ENCODE results near the gene CLEC4F.

- TF ChIP-seq EZH2 (IDR thresholded peaks at IDR 0.05; ENCODE audit: low read length) (no peak), CTCF (optimal IDR thresholded peaks at IDR 0.05 in 1 of 3, IDR thresholded peaks at IDR 0.05 in 1 of 3, conservative IDR thresholded peaks at IDR 0.05 in 1 of 3; ENCODE audit: extremely low read depth in 1 of 3, insufficient read depth in 2 of 3, low read length in 3 of 3) (no peak)
Observed at GRCh38 chr2:70827388-70827787, 7.0 kb upstream of the CLEC4F start.
